Right lobe of liver (tissue), 4 donors: Measurements from ENCODE around the gene TIAM2.

ENCODE experiments used
- CTCF ChIP-seq, 4 donors: fragments of 200-600 bp in 3 of 4; fragments of 450-650 bp in 1 of 4; IDR thresholded peaks; one replicate each; pipeline versions ENCODE4 v1.5.1 to v1.8.0; 2016 to 2022; ENCODE audit warnings: antibody characterized with exemption in 4 of 4, mild to moderate bottlenecking in 2 of 4
- POLR2A ChIP-seq: fragments of 450-650 bp; IDR thresholded peaks from one replicate; pipeline ENCODE4 v1.6.1; 2017; ENCODE audit warnings: antibody characterized with exemption, mild to moderate bottlenecking
- donor health status: DM: no; HTN: no; CAD: no.
- donor health status: DM: no; HTN: no; CAD: no.
- donor health status: DM: no; HTN: yes; CAD: no.

- TF ChIP-seq CTCF (IDR thresholded peaks at IDR 0.05) (no peak), POLR2A (no peak)
These were observed 147.3 kb downstream of the TIAM2 start for GRCh38 chr6:155142168-155143028.
